Measurements from ENCODE around the gene PALLD.

DNA sequence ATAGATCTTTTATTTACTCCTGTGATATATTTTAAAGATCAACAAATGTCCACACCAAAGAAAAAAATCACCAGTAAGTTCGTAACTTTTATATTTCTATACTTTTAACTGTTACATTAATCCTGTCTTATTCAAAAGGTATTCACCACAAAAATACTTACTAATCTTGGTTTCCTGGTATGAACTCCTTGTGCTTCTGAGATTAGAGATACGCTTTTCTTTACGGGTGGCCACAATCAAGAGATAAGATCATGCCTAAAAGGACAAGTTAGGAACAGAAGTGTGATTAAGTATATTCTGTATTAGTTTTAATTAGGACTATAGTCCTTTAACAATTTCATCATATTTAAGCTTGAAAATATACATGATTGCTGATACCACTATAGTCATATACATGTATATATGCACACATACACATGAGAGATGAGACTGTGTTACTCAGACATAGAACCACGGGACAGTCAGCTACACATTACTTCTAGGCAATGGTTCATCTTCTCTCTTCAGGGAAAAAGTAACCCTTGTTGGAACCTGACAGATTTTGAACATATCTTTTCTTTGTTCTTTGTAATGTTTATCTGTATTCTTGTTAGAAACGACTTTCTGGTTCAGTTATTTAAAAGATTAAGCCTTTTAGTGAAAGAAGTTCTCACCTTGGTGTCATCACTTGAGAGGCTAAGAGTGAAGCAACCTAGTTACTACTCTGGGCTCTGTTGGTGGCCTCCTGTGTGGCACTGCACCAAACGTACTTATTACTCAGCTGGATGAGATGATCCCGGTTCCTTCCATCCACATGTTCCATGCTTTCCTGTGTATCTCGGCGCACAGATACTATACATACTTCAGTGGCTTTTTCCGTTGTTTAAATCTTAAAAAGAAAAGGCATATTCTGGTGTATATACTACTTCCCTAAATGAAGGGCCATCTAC lies 367.1 kb downstream of the PALLD start:
- TF ChIP-seq, protein P1, sequence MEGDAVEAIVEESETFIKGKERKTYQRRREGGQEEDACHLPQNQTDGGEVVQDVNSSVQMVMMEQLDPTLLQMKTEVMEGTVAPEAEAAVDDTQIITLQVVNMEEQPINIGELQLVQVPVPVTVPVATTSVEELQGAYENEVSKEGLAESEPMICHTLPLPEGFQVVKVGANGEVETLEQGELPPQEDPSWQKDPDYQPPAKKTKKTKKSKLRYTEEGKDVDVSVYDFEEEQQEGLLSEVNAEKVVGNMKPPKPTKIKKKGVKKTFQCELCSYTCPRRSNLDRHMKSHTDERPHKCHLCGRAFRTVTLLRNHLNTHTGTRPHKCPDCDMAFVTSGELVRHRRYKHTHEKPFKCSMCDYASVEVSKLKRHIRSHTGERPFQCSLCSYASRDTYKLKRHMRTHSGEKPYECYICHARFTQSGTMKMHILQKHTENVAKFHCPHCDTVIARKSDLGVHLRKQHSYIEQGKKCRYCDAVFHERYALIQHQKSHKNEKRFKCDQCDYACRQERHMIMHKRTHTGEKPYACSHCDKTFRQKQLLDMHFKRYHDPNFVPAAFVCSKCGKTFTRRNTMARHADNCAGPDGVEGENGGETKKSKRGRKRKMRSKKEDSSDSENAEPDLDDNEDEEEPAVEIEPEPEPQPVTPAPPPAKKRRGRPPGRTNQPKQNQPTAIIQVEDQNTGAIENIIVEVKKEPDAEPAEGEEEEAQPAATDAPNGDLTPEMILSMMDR (IDR thresholded peaks at IDR 0.05): no peak
- no peak for TF ChIP-seq POLR2A (IDR thresholded peaks at IDR 0.05)

Measured in right lobe of liver (tissue), 4 donors.